HFFc6 (cell line): Measurements from ENCODE around the gene MS4A14. TPM values are rescaled to one million over a fixed set of nuclear protein-coding genes. Genes with fewer than 3 reads are reported as not detected.

ENCODE experiments used
- DNase-seq: peaks from one replicate; pipeline ENCODE4 v3.0.0-alpha.2; 2018
- H3K27ac Mint-ChIP-seq: 2 replicates; pipeline ENCODE4 v1.8.0; 2020; ENCODE audit warnings: mild to moderate bottlenecking, mixed read lengths
- H3K27me3 Mint-ChIP-seq: 2 replicates; pipeline ENCODE4 v1.8.0; 2021; ENCODE audit warnings: mild to moderate bottlenecking, moderate library complexity, mixed read lengths; ENCODE audit not compliant: insufficient read depth
- H3K36me3 Mint-ChIP-seq: 2 replicates; pipeline ENCODE4 v1.8.0; 2021; ENCODE audit warnings: low read depth, mixed read lengths
- H3K4me1 Mint-ChIP-seq: 2 replicates; pipeline ENCODE4 v1.8.0; 2020; ENCODE audit warnings: low read depth, mixed read lengths
- H3K4me3 Mint-ChIP-seq: 2 replicates; pipeline ENCODE4 v1.8.0; 2020; ENCODE audit warnings: mild to moderate bottlenecking, moderate library complexity, mixed read lengths
- H3K9me3 Mint-ChIP-seq: 2 replicates; pipeline ENCODE4 v1.8.0; 2020; ENCODE audit warnings: mild to moderate bottlenecking, mixed read lengths
- total RNA-seq, 6 experiments: library from RNA; stranded (reverse); fragmentation: NEBNext Ultra II Directional; extraction: Animal tissue kit (Norgen Biotek cat#: 25700); gene quantifications; 2 replicates in 1 of 6; 3 replicates in 5 of 6; pipeline ENCODE4 v1.2.3, GENCODE V29; 2021
- TF ChIP-seq, protein P1 (sequence below): fragments of 200-600 bp; sonication (generic); IDR thresholded peaks from 2 replicates; pipeline ENCODE4 v1.5.0; 2021; ENCODE audit warnings: antibody characterized with exemption, mild to moderate bottlenecking

The MS4A14 gene
- total RNA-seq, 6 experiments from 2014 or later: not detected

GRCh38 chr11:60370252-60370810 is 25.9 kb upstream of the MS4A14 start:
- Mint-ChIP-seq H3K27me3 (no peaks in the 10 kb centered on the region), H3K9me3 (peaks cover 11% of the 10 kb centered on the region; the same call in 1 of the 2 replicates), H3K4me3 (no peak overlapping the region), H3K4me1 (no peaks in the 10 kb centered on the region), H3K27ac (no peak overlapping the region), H3K36me3 (no peaks in the 10 kb centered on the region)
- TF ChIP-seq, protein P1, sequence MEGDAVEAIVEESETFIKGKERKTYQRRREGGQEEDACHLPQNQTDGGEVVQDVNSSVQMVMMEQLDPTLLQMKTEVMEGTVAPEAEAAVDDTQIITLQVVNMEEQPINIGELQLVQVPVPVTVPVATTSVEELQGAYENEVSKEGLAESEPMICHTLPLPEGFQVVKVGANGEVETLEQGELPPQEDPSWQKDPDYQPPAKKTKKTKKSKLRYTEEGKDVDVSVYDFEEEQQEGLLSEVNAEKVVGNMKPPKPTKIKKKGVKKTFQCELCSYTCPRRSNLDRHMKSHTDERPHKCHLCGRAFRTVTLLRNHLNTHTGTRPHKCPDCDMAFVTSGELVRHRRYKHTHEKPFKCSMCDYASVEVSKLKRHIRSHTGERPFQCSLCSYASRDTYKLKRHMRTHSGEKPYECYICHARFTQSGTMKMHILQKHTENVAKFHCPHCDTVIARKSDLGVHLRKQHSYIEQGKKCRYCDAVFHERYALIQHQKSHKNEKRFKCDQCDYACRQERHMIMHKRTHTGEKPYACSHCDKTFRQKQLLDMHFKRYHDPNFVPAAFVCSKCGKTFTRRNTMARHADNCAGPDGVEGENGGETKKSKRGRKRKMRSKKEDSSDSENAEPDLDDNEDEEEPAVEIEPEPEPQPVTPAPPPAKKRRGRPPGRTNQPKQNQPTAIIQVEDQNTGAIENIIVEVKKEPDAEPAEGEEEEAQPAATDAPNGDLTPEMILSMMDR: no peak
- no peak for DNase-seq

GRCh38 chr11:60370811-60371298 is 25.4 kb upstream of the MS4A14 start:
- no peaks in the 10 kb centered on the region for H3K4me1 Mint-ChIP-seq
- no peak overlapping the region for H3K27ac Mint-ChIP-seq
- TF ChIP-seq, protein P1: no peak
- no peak for DNase-seq
- H3K27me3 Mint-ChIP-seq: no peaks in the 10 kb centered on the region
- H3K36me3 Mint-ChIP-seq: no peaks in the 10 kb centered on the region
- H3K9me3 Mint-ChIP-seq: peaks cover 11% of the 10 kb centered on the region; the same call in 1 of the 2 replicates
- H3K4me3 Mint-ChIP-seq: no peak overlapping the region

GRCh38 chr11:60371386-60371785 is 24.9 kb upstream of the MS4A14 start:
- Mint-ChIP-seq H3K4me3 (no peak overlapping the region), H3K27me3 (no peaks in the 10 kb centered on the region), H3K4me1 (no peaks in the 10 kb centered on the region), H3K9me3 (peaks cover 11% of the 10 kb centered on the region; the same call in 1 of the 2 replicates), H3K36me3 (no peaks in the 10 kb centered on the region), H3K27ac (no peak overlapping the region)
- DNase-seq: no peak
- TF ChIP-seq, protein P1: no peak

GRCh38 chr11:60371854-60372253 is 24.4 kb upstream of the MS4A14 start:
- H3K36me3 Mint-ChIP-seq: no peaks in the 10 kb centered on the region
- DNase-seq: no peak
- no peaks in the 10 kb centered on the region for H3K27me3 Mint-ChIP-seq
- H3K4me1 Mint-ChIP-seq: no peaks in the 10 kb centered on the region
- H3K9me3 Mint-ChIP-seq: peaks cover 11% of the 10 kb centered on the region; the same call in 1 of the 2 replicates
- no peak overlapping the region for H3K27ac Mint-ChIP-seq
- TF ChIP-seq, protein P1: no peak
- H3K4me3 Mint-ChIP-seq: no peak overlapping the region

DNA sequence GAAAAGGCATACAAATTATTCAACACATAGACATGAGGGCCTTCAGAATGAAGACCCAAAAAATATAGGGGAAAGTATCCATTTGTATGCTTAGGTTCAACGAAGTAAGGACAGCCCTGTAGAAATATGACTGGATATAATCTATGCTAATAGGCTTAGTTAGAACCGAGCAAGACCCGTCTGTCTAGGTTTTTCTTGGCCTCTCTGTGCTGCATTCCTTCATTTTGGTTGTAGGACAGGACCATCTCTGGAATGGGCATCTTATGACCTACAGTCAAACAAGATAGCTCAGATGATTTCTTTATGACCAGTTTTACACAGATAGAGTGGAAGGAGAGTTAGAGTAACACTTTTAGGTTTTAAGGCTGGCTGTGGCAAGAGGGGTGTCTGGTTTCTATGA is 23.5 kb upstream of the MS4A14 start:
- H3K4me3 Mint-ChIP-seq: no peak overlapping the region
- no peaks in the 10 kb centered on the region for H3K4me1 Mint-ChIP-seq
- DNase-seq: no peak
- TF ChIP-seq, protein P1: no peak
- H3K27ac Mint-ChIP-seq: no peak overlapping the region
- no peaks in the 10 kb centered on the region for H3K36me3 Mint-ChIP-seq
- H3K27me3 Mint-ChIP-seq: no peaks in the 10 kb centered on the region
- H3K9me3 Mint-ChIP-seq: peaks cover 13% of the 10 kb centered on the region
